ENCODE measurements around the gene CCNL2. TPM values are rescaled to one million over a fixed set of nuclear protein-coding genes. Genes with fewer than 3 reads are reported as not detected.

The CCNL2 gene
- total and polyA plus RNA-seq, 2 donors (not counting 1 experiment from before 2014, with no cell fraction given) = 263 to 347 TPM

GRCh38 chr1:1373051-1373814 lies 25.9 kb downstream of the CCNL2 start:
- Histone ChIP-seq H3K79me2 (ENCODE audit: control insufficient read depth, insufficient read depth, low read length) (peaks cover 15% of the 10 kb centered on the region), H4K20me1 (ENCODE audit: control insufficient read depth, insufficient read depth, low read length, poor library complexity, severe bottlenecking) (peaks cover 21% of the 10 kb centered on the region), H3K27ac (ENCODE audit: low read length in 2 of 2) (no peak overlapping the region), H3K9me3 (ENCODE audit: control extremely low read depth in 1 of 3, control insufficient read depth in 2 of 3, insufficient read depth in 1 of 3, low read length in 2 of 3) (peaks cover 0 to 3% (median 0%) of the 10 kb centered on the region in 3 donors), H2AFZ (ENCODE audit: insufficient read depth, low read depth, low read length, poor library complexity, severe bottlenecking) (no peak overlapping the region), H3K36me3 (replicated peaks in 1 of 2; ENCODE audit: control extremely low read depth in 1 of 2, control insufficient read depth in 1 of 2, extremely low read depth in 1 of 2, insufficient read depth in 2 of 2, low read length in 1 of 2) (peaks cover 0 to 10% of the 10 kb centered on the region in 2 experiments), H3K4me1 (ENCODE audit: control insufficient read depth in 2 of 2, insufficient read depth in 2 of 2, low read length in 2 of 2) (peaks cover 19 to 37% of the 10 kb centered on the region in 2 donors), H3K4me2 (replicated peaks; ENCODE audit: low read depth, low read length, poor library complexity, severe bottlenecking) (peak overlapping the region; percentile 84), H3K9ac (ENCODE audit: low read length) (no peak overlapping the region), H3K27me3 (replicated peaks in 1 of 4; ENCODE audit: control extremely low read depth in 1 of 4, control insufficient read depth in 3 of 4, insufficient read depth in 4 of 4, low read length in 3 of 4) (no peaks in the 10 kb centered on the region), H3K4me3 (ENCODE audit: control extremely low read depth in 1 of 5, extremely low read depth in 1 of 5, insufficient read depth in 1 of 5, low read depth in 2 of 5, low read length in 4 of 5) (no peak overlapping the region)
- Mint-ChIP-seq H3K27ac (peak overlapping the region; percentile 53), H3K4me3 (peak overlapping the region; percentile 84), H3K9me3 (ENCODE audit: insufficient read depth) (no peaks in the 10 kb centered on the region), H3K27me3 (no peaks in the 10 kb centered on the region), H3K4me1 (peaks cover 11% of the 10 kb centered on the region)
- TF ChIP-seq CTCF (IDR thresholded peaks at IDR 0.05) (no peak), EZH2 (IDR thresholded peaks at IDR 0.05; ENCODE audit: borderline replicate concordance, insufficient read depth, low read depth, low read length, poor library complexity, severe bottlenecking) (no peak)
- 96% methylated on average over 22 of the region's 26 CpGs for WGBS (ENCODE audit: insufficient coverage)
- DNase-seq (no peak), ATAC-seq (ENCODE audit: low read depth) (no peak)
- CTCF ChIA-PET = interaction anchor here (0.6 to 3.2 kb wide), 10 partner anchors 23 to 388 kb away, joined by 3 to 16 read pairs (median 4); partner anchors contain the start of gene CCNL2
- POLR2A ChIA-PET = interaction anchor here (0.6 to 1.0 kb wide), 2 partner anchors 26 to 30 kb away, joined by 3 read pairs; partner anchors contain the start of gene CCNL2
- intact Hi-C loops (cut with micrococcal nuclease) = no loop called here
